Panc1 (cell line): ENCODE results near the gene IGFBP7. TPM values are rescaled to one million over a fixed set of nuclear protein-coding genes. Genes with fewer than 3 reads are reported as not detected.

Source experiments
- ATAC-seq: fragments of 200-7000 bp; cut with Tn5 transposase; 2 replicates; pipeline ENCODE4 v1.9.1; 2020; ENCODE audit warnings: mild to moderate bottlenecking, moderate library complexity
- BruUV-seq: library from RNA; stranded (reverse); fragments of 400-500 nt; replicated peaks from 2 replicates; lab custom pipeline; 2021; lab: Mats Ljungman, UMichigan
- CTCF ChIA-PET: fragments of 300-600 bp; sonication (Branson Sonifier 250); formaldehyde crosslinking; loops from one replicate; lab custom pipeline; 2022; ENCODE audit warnings: antibody characterized with exemption; lab: Charles Lee
- POLR2A ChIA-PET: fragments of 300-600 bp; sonication (Branson Sonifier 250); formaldehyde crosslinking; loops from one replicate; lab custom pipeline; 2022; ENCODE audit warnings: antibody characterized with exemption; lab: Charles Lee
- DNase-seq: peaks from one replicate; pipeline ENCODE4 v3.0.0-alpha.2; 2010; ENCODE audit warnings: low read depth, low spot score
- H3K27ac ChIP-seq: 2 replicates; pipeline ENCODE4 v1.5.1; 2011; ENCODE audit warnings: mild to moderate bottlenecking, low read length, inconsistent platforms
- H3K27me3 ChIP-seq: fragments of 200-500 bp; sonication (Bioruptor generic); 2 replicates; pipeline ENCODE4 v1.6.0; 2014; ENCODE audit warnings: low read length, inconsistent platforms; ENCODE audit not compliant: control insufficient read depth, insufficient read depth
- H3K36me3 ChIP-seq: fragments of 200-500 bp; sonication (Bioruptor generic); 2 replicates; pipeline ENCODE4 v1.5.1; 2014; ENCODE audit warnings: inconsistent platforms, mild to moderate bottlenecking, low read length, moderate library complexity; ENCODE audit not compliant: control insufficient read depth, insufficient read depth
- H3K4me1 ChIP-seq: 2 replicates; pipeline ENCODE4 v1.5.1; 2011; ENCODE audit warnings: inconsistent platforms, mild to moderate bottlenecking, low read length, moderate library complexity; ENCODE audit not compliant: control insufficient read depth, insufficient read depth
- H3K4me3 ChIP-seq, 2 experiments: 2 replicates each; pipeline ENCODE4 v1.5.1; 2011 to 2012; ENCODE audit warnings: low read depth in 2 of 2, low read length in 2 of 2, mild to moderate bottlenecking in 2 of 2, inconsistent platforms in 1 of 2, moderate library complexity in 1 of 2
- H3K9me3 ChIP-seq: fragments of 200-500 bp; sonication (Bioruptor generic); 2 replicates; pipeline ENCODE4 v1.5.1; 2014; ENCODE audit warnings: low read depth, mild to moderate bottlenecking, inconsistent platforms, low read length, moderate library complexity; ENCODE audit not compliant: control insufficient read depth, insufficient read depth
- CTCF ChIP-seq: fragments of 450-650 bp; IDR thresholded peaks from 2 replicates; pipeline ENCODE4 v1.5.1; 2017; ENCODE audit warnings: mild to moderate bottlenecking
- POLR2AphosphoS5 ChIP-seq: IDR thresholded peaks from 2 replicates; pipeline ENCODE4 v1.6.1; 2012; ENCODE audit warnings: mild to moderate bottlenecking, low read depth, low read length, moderate library complexity
- SIN3A ChIP-seq: IDR thresholded peaks from 2 replicates; pipeline ENCODE4 v1.6.1; 2012; ENCODE audit warnings: low read depth, mild to moderate bottlenecking, low read length, moderate library complexity, borderline replicate concordance; ENCODE audit not compliant: insufficient read depth
- TCF7L2 ChIP-seq: IDR thresholded peaks from 2 replicates; pipeline ENCODE4 v1.6.1; 2011; ENCODE audit warnings: mild to moderate bottlenecking, low read depth, low read length, inconsistent platforms
- in situ Hi-C: cut with HindIII; loops from 2 replicates; pipeline ENCODE4 v1.10.0; 2016; ENCODE audit warnings: low sequenced_read_pairs, low pct_unique_long_range_greater_than_20kb
- intact Hi-C: fragments of 100-400 bp; cut with micrococcal nuclease; formaldehyde crosslinking; loops from one replicate; pipeline ENCODE4 v1.10.0; 2022; ENCODE audit not compliant: unreplicated experiment
- total RNA-seq: library from RNA; stranded (reverse); gene quantifications from one replicate; pipeline ENCODE4 v1.2.1, GENCODE V29; 2021; ENCODE audit not compliant: unreplicated experiment
- TF ChIP-seq, protein P1 (sequence below), 2 experiments: IDR thresholded peaks; 2 replicates each; pipeline ENCODE4 v1.6.1; 2011 to 2012; ENCODE audit warnings: low read depth in 2 of 2, control low read depth in 1 of 2, low read length in 1 of 2, mild to moderate bottlenecking in 1 of 2, moderate library complexity in 1 of 2; ENCODE audit not compliant: insufficient read depth in 1 of 2

IGFBP7 gene
- total RNA-seq, 1 experiment from 2014 or later = 9.5 TPM

DNA sequence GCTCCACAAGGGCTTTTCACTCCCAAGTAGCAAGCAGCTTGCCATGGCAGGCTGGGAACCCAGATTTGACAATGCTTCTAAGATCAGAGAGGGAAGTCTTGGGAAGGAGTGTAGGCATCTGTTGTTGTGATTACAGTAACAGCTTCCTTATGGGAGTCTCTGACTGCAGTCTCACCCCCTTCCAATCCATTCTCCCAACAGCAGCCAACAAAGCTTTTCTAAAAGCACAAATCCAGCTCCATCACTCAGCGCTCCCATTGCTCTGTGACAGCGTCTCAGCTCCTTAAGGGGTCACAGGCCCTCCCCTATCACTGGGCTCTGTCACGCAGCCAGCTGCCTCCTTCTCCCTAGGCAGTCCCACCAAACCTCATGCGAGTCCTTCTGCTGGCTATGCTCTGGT is 7.1 kb downstream of the IGFBP7 start:
- in situ Hi-C loops = no loop called here
- no peak for TF ChIP-seq TCF7L2
- TF ChIP-seq, protein P1, sequence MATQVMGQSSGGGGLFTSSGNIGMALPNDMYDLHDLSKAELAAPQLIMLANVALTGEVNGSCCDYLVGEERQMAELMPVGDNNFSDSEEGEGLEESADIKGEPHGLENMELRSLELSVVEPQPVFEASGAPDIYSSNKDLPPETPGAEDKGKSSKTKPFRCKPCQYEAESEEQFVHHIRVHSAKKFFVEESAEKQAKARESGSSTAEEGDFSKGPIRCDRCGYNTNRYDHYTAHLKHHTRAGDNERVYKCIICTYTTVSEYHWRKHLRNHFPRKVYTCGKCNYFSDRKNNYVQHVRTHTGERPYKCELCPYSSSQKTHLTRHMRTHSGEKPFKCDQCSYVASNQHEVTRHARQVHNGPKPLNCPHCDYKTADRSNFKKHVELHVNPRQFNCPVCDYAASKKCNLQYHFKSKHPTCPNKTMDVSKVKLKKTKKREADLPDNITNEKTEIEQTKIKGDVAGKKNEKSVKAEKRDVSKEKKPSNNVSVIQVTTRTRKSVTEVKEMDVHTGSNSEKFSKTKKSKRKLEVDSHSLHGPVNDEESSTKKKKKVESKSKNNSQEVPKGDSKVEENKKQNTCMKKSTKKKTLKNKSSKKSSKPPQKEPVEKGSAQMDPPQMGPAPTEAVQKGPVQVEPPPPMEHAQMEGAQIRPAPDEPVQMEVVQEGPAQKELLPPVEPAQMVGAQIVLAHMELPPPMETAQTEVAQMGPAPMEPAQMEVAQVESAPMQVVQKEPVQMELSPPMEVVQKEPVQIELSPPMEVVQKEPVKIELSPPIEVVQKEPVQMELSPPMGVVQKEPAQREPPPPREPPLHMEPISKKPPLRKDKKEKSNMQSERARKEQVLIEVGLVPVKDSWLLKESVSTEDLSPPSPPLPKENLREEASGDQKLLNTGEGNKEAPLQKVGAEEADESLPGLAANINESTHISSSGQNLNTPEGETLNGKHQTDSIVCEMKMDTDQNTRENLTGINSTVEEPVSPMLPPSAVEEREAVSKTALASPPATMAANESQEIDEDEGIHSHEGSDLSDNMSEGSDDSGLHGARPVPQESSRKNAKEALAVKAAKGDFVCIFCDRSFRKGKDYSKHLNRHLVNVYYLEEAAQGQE (IDR thresholded peaks at IDR 0.05; ENCODE audit: insufficient read depth in 1 of 2, low read depth in 2 of 2, low read length in 1 of 2) = no peak
- no peak for TF ChIP-seq SIN3A
- TF ChIP-seq CTCF = no peak
- TF ChIP-seq POLR2AphosphoS5 = no peak
- CTCF ChIA-PET = no interaction called here
- intact Hi-C loops = no loop called here
- POLR2A ChIA-PET = no interaction called here
- ATAC-seq (no peak), DNase-seq (no peak)
- H3K4me3 ChIP-seq = no peak overlapping the region
- no peaks in the 10 kb centered on the region for H3K9me3 ChIP-seq
- no TSS peak for BruUV-seq
- no peaks in the 10 kb centered on the region for H3K36me3 ChIP-seq
- H3K27ac ChIP-seq = no peak overlapping the region
- no peaks in the 10 kb centered on the region for H3K4me1 ChIP-seq
- peaks cover 3% of the 10 kb centered on the region; the same call in 1 of the 2 replicates for H3K27me3 ChIP-seq

DNA sequence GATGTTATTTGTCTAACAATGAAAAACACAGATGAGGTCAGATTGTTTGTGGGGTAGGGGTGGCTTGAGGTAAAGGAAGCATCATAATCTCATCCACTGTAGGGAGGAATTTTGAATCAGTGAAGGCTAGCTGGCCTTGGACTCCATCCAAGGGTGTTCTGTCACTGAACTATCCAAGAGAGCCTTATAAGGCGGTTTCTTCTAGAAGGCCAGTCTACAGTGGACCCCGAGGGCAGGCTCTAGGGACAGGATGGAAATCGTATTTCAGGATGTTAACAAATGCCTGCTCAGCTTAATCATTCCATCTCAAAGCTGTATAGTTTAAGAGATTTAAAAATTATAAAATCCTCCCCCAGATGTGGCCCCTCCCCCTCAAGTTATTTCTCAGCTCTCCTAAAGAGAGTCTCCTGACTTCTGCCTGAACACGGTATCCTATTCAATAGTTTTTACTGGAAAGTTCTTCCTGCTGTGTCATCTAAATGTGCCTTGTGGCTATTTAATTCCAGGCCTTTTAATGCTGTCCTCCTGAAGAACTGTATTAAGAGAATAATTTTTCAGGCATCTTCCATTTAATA is 8.0 kb downstream of the IGFBP7 start:
- no TSS peak for BruUV-seq
- no peak overlapping the region for H3K4me3 ChIP-seq
- H3K4me1 ChIP-seq = no peaks in the 10 kb centered on the region
- H3K36me3 ChIP-seq = no peaks in the 10 kb centered on the region
- TF ChIP-seq POLR2AphosphoS5 = no peak
- no peak for TF ChIP-seq SIN3A
- TF ChIP-seq CTCF = no peak
- no peak for TF ChIP-seq TCF7L2
- TF ChIP-seq, protein P1 (IDR thresholded peaks at IDR 0.05; ENCODE audit: insufficient read depth in 1 of 2, low read depth in 2 of 2, low read length in 1 of 2) = no peak
- ChIA-PET CTCF (no interaction called here), POLR2A (no interaction called here)
- no peak overlapping the region for H3K27ac ChIP-seq
- no peak for DNase-seq
- intact Hi-C loops = no loop called here
- H3K9me3 ChIP-seq = no peaks in the 10 kb centered on the region
- no peak for ATAC-seq
- in situ Hi-C loops = no loop called here
- peaks cover 3% of the 10 kb centered on the region; the same call in 1 of the 2 replicates for H3K27me3 ChIP-seq
